Kidney (tissue), 14 donors: ENCODE results near the gene MLLT3. TPM values are rescaled to one million over a fixed set of nuclear protein-coding genes. Genes with fewer than 3 reads are reported as not detected.

Experiments used
- DNase-seq, 5 donors: peaks; one replicate each; pipeline ENCODE4 v3.0.0-alpha.2; 2013 to 2020
- FAIRE-seq: peaks from 2 replicates; lab custom pipeline; 2012; peaks lifted over from hg19 to GRCh38; lab: Jason Lieb, UNC
- H3K27ac ChIP-seq, 2 donors: one replicate each; pipeline ENCODE4 v1.7.0; 2013; ENCODE audit warnings: low read depth in 2 of 2, low read length in 2 of 2, inconsistent platforms in 1 of 2
- H3K27me3 ChIP-seq: one replicate; pipeline ENCODE4 v1.7.1; 2013; ENCODE audit warnings: low read length, inconsistent platforms; ENCODE audit not compliant: control insufficient read depth, insufficient read depth
- H3K36me3 ChIP-seq, 3 donors: one replicate each; pipeline versions ENCODE4 v1.7.0 to v1.7.1; 2013; ENCODE audit warnings: low read length in 3 of 3, control low read depth in 1 of 3, inconsistent platforms in 1 of 3; ENCODE audit not compliant: insufficient read depth in 3 of 3, control insufficient read depth in 2 of 3
- H3K4me1 ChIP-seq, 3 donors: one replicate each; pipeline versions ENCODE4 v1.7.0 to v1.7.1; 2013; ENCODE audit warnings: low read length in 3 of 3, inconsistent platforms in 1 of 3, low read depth in 1 of 3; ENCODE audit not compliant: control insufficient read depth in 2 of 3, insufficient read depth in 2 of 3
- H3K4me3 ChIP-seq, 3 donors: one replicate each; pipeline versions ENCODE4 v1.7.0 to v1.8.1; 2013; ENCODE audit warnings: low read length in 3 of 3, control low read depth in 1 of 3, inconsistent platforms in 1 of 3
- H3K9ac ChIP-seq, 3 donors: one replicate each; pipeline versions ENCODE4 v1.7.0 to v1.7.1; 2013; ENCODE audit warnings: low read length in 3 of 3, control low read depth in 1 of 3, inconsistent platforms in 1 of 3
- H3K9me3 ChIP-seq, 3 donors: one replicate each; pipeline versions ENCODE4 v1.7.0 to v1.7.1; 2013; ENCODE audit warnings: low read length in 3 of 3, control low read depth in 1 of 3, inconsistent platforms in 1 of 3; ENCODE audit not compliant: control insufficient read depth in 2 of 3, insufficient read depth in 1 of 3
- intact Hi-C: fragments of 100-400 bp; cut with DNase I; formaldehyde crosslinking; loops from one replicate; pipeline ENCODE4 v1.11.1; 2022
- polyA plus RNA-seq: library from polyadenylated mRNA; stranded (reverse); fragments of 350-450 nt; fragmentation: Illumina TruSeq; extraction: RNeasy Lipid Tissue Mini Kit (QIAGEN cat#74804); gene quantifications from one replicate; pipeline ENCODE4 v1.2.3, GENCODE V29; 2014; ENCODE audit warnings: low read depth, low replicate concordance; ENCODE audit not compliant: insufficient read depth
- total RNA-seq: library from RNA; stranded (reverse); fragmentation: NEBNext Ultra II Directional; extraction: Animal tissue kit (Norgen Biotek cat#: 25700); gene quantifications from one replicate; pipeline ENCODE4 v1.2.1, GENCODE V29; 2021
- TF ChIP-seq, protein P1 (sequence below): IDR thresholded peaks from 3 replicates; pipeline ENCODE4 v1.5.1; 2012; ENCODE audit warnings: mild to moderate bottlenecking, moderate library complexity, borderline replicate concordance; ENCODE audit not compliant: insufficient read depth; ENCODE audit errors: extremely low read depth
- donor health status: control.
- donor health status: control.
- donor health status: control.
- donor health status: control.
- donor health status: control.
- donor health status: DM: yes; HTN: yes; CAD: no.
- donor health status: Normal renal cell carcinoma (clear cell type).

The MLLT3 gene
- total and polyA plus RNA-seq, 2 donors from 2014 or later = 15.8 to 19.7 TPM

DNA sequence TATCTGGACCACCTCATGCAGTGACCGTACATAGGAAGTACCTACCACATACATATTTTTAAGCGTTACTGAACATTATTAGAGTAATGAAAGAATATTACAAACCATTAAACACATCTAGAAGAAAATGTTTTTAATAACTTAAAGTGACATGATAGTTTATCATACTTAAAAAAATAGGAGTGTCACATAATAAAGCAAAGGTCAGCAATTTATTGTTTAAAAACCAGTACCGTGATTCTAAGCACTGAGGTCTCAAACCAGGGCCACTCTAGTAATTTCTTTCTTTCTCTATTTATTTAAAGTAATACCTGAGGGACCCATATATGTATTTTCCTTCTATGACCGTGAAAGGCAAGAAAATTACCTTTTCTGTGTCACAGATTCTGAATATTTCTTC, 216.0 kb downstream of the MLLT3 start:
- Histone ChIP-seq H3K4me1 (no peaks in the 10 kb centered on the region), H3K4me3 (no peak overlapping the region), H3K36me3 (no peaks in the 10 kb centered on the region), H3K27me3 (no peaks in the 10 kb centered on the region), H3K27ac (no peak overlapping the region), H3K9ac (no peak overlapping the region), H3K9me3 (no peaks in the 10 kb centered on the region)
- intact Hi-C loops = no loop called here
- DNase-seq (no peak), FAIRE-seq (no peak)
- TF ChIP-seq, protein P1, sequence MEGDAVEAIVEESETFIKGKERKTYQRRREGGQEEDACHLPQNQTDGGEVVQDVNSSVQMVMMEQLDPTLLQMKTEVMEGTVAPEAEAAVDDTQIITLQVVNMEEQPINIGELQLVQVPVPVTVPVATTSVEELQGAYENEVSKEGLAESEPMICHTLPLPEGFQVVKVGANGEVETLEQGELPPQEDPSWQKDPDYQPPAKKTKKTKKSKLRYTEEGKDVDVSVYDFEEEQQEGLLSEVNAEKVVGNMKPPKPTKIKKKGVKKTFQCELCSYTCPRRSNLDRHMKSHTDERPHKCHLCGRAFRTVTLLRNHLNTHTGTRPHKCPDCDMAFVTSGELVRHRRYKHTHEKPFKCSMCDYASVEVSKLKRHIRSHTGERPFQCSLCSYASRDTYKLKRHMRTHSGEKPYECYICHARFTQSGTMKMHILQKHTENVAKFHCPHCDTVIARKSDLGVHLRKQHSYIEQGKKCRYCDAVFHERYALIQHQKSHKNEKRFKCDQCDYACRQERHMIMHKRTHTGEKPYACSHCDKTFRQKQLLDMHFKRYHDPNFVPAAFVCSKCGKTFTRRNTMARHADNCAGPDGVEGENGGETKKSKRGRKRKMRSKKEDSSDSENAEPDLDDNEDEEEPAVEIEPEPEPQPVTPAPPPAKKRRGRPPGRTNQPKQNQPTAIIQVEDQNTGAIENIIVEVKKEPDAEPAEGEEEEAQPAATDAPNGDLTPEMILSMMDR = no peak

DNA sequence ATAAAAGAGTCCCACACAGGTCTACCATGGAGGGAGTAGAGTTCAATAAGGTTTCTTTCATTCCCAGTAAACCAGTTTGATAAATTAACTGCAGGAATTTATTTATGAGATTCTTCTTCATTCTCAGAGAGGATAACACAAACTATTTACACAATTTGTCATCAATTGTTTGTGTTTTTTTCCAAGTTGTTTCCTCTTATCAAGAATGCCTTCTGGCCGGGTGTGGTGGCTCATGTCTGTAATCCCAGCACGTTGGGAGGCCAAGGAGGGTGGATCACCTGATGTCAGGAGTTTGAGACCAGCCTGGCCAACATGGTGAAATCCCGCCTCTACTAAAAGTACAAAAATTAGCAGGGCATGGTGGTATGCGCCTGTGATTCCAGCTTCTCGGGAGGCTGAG, 216.7 kb downstream of the MLLT3 start:
- Histone ChIP-seq H3K4me1 (no peaks in the 10 kb centered on the region), H3K36me3 (no peaks in the 10 kb centered on the region), H3K27ac (no peak overlapping the region), H3K4me3 (no peak overlapping the region), H3K27me3 (no peaks in the 10 kb centered on the region), H3K9ac (no peak overlapping the region), H3K9me3 (no peaks in the 10 kb centered on the region)
- intact Hi-C loops = no loop called here
- FAIRE-seq (no peak), DNase-seq (no peak)
- TF ChIP-seq, protein P1 = no peak

DNA sequence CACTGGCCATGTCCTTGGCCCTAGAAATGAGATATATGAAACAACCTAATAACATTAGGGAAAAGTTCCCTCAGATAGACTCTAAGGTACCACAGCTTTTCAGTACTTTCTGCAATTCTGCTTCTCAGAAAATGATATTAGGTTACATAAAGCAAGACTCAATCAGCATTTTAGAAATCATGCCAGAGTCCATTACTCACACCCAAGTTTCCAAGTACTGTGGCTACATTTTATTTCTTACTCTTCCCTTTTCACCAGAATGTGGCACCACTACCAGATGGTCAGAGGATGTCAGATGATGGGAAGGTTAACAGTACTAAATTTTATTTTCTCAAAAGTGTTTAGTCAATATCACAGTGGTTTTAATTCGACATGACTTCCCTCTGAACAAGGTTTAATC, 217.2 kb downstream of the MLLT3 start:
- FAIRE-seq (no peak), DNase-seq (no peak)
- Histone ChIP-seq H3K4me3 (no peak overlapping the region), H3K4me1 (no peaks in the 10 kb centered on the region), H3K9ac (no peak overlapping the region), H3K36me3 (no peaks in the 10 kb centered on the region), H3K9me3 (no peaks in the 10 kb centered on the region), H3K27ac (no peak overlapping the region), H3K27me3 (no peaks in the 10 kb centered on the region)
- intact Hi-C loops = no loop called here
- TF ChIP-seq, protein P1 = no peak

DNA sequence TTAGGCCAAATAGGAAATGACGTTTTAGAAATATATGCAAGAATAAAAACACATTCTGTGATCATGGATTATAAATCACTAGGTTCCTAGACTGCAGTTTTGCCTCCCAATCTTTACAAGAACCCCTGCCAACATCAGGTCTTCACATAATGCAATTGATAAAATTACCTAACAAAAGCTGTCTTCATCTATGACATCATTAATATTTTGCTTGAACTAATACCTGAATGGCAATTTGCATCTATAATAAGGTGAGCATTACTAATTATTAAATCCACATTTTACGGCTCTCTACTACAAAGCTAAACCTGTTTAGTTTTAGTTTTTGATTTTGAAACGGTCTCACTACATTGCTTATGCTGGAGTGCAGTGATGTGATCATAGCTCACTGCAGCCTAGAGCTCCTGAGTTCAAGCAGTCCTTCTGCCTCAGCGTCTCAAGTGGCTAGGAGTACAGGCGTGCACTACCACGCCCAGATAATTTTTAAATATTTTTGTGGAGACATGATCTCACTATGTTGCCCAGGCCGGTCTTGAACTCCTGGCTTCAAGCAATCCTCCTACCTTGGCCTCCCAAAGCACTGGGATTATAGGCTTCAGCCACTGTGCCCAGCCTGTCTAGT, 218.0 kb downstream of the MLLT3 start:
- Histone ChIP-seq H3K9ac (no peak overlapping the region), H3K27ac (no peak overlapping the region), H3K4me3 (no peak overlapping the region), H3K36me3 (no peaks in the 10 kb centered on the region), H3K9me3 (no peaks in the 10 kb centered on the region), H3K4me1 (no peaks in the 10 kb centered on the region), H3K27me3 (no peaks in the 10 kb centered on the region)
- FAIRE-seq (no peak), DNase-seq (no peak)
- TF ChIP-seq, protein P1 = no peak
- intact Hi-C loops = no loop called here
